SKM-1 treated with dmso at 0.1 percent for 144 hours (cell line): Measurements from ENCODE around the gene MRNIP.
A peak's percentile ranks its signal among the peaks of the same experiment; 100 is the strongest.

Experiments
- DNase-seq: peaks from one replicate; lab custom pipeline; 2025; ENCODE audit not compliant: unreplicated experiment; lab: John Stamatoyannopoulos, UW

MRNIP gene

DNA sequence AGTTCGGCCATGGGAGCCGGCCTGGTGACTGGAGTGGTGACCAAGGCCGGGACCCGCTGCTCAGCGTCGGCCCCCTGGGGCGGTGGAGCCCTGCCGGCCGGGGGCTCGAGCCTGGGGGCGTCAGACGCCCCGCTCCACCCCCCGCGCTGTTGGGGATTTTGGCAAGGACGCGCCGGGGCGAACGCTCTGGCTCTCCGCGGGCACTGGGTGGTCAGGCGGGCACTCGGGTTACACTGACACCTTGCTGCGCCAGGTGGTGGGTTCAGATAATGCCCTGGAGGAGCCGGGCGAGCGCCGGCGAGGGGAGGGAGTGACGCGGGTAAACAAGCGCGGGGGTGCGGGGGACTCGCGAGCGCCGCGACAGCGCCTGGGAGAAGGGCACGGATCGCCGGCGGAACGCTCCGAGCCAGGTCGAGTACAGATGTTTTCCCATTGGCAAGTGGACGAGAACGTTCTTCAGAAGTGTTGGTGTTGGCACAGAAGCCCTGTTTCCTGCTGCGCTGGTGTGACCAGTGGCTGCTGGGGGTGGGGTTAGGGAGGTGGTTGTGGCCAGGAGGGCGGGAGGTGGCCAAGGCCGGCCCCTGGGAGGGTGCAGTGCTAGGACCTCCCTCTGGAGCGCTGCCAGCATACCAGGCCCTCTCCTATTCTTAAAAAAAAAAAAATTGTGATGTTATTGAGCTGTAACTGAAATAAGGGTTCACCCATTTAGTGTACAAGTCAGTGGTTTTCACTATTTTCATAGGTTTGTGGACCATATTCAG, 37.1 kb downstream of the MRNIP start:
- DNase-seq, result peak; percentile 76

DNA sequence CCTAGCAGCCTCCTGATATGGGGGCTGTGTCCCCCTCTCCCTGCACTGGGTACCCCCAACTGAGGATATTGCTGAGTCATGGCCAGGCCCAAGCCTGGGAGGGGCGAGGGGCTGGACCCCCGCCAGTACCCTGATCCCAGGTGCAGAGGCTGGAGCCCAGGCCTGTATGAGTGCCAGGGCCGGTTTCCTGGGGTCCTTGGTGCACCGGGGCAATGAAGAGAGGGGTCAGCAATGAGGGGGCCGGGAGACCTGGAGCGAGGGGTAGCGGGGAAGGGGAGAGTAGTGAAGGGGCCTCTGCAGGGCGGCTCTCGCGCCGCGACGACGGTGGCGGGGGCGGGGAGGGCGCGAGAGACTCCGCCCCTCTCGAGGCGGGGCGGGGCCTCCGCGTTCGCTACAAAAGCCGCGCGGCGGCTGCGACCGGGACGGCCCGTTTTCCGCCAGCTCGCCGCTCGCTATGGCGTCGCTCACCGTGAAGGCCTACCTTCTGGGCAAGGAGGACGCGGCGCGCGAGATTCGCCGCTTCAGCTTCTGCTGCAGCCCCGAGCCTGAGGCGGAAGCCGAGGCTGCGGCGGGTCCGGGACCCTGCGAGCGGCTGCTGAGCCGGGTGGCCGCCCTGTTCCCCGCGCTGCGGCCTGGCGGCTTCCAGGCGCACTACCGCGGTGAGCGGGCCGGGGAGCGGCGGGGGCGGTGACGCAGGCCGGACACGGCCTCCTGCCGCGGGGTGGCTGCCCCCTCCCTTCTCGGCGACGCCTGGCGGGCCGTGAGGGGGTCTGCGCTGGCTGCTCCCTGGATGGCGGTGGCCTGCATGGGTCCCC, 37.9 kb downstream of the MRNIP start, which contains the start of gene SQSTM1:
TSS of gene SQSTM1 (plus strand) at position 423 of the 815 bp plus-strand sequence. CDS start at position 455, 32 bp downstream.
- peak; percentile 38 for DNase-seq

DNA sequence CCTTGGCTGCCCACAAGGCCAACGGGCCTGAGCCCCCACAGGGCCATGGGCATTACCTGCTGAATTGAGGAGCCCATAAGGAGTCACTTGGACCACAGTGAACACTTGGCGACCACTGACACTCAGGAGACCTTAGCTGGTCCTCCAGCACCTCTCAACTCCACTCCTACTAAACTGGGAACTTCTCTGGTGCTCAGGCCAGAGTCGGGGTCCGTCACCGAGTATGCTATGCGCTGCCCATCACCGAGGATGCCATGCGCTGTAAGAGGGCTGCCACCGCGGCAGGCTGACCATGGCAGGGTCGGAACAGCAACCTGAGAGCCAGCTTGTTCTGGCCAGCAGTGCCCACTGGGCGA, 38.5 kb downstream of the MRNIP start:
- DNase-seq, result no peak

DNA sequence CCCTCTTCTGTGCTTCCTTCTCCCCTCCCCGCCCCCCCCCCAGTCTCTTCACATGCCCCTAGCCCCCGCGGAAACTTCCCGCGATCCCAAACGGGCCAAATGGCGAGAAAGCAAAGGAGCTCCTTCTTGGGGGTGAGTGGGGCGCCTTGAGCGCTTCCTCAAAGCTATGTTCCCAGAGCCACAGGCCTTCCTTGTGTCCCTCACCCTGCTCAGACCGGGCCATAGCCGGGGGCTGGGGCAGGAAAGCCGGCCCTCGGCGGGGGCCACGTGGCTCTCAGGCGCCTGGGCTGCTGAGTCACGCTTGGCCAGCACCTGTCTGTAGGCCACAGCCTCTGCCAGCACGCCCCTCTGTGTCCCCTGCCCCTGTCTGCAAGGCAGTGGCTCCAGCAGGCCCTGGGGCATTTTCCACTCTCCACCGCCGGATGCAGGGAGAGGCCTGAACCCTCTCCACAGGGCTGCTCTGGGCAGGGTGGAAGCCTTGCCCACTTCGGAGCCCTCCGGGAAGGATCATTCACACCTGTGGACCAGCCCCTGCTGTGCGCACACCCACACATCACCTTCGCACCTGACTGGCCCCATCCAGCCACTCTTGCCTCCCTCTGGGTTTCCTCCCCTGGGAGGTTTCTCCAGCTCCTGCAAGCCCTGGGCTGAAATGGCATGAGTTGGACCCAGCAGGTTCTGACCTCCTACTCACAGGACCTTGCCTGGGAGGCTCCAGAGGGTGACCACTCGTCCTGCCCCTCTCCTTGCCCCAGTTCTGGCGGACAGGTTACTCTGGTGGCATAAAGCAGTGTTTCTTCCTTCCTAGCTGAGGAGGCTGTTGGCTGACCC, 39.1 kb downstream of the MRNIP start:
- peak; percentile 21 for DNase-seq

DNA sequence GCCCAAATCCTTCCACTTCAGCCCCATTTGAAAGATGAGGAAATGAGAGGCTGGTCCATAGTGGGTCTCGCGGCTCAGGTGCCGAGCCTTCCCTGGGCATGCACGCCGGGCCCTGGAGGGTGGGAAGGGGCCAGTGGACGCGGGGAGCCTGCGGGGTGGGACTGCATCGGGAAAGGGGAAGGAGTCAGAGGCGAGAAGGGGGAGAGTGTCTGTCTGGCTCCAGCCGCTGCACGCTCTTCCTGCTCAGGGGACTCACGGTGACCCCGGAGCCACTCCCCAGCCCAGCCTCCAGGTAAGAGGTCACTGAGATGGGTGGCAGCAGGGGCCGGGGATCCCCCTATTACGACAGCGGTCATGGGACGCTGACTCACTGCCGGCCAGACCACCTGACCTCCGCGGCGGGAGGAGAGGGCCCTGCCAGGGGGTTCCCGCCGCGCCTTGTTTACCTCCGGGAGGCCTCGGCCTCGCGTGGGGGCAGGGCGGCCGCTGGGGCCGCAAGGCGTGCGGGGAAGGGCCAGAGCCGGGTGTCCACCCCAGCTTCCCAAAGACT, 39.8 kb downstream of the MRNIP start:
- peak; percentile 70 for DNase-seq

DNA sequence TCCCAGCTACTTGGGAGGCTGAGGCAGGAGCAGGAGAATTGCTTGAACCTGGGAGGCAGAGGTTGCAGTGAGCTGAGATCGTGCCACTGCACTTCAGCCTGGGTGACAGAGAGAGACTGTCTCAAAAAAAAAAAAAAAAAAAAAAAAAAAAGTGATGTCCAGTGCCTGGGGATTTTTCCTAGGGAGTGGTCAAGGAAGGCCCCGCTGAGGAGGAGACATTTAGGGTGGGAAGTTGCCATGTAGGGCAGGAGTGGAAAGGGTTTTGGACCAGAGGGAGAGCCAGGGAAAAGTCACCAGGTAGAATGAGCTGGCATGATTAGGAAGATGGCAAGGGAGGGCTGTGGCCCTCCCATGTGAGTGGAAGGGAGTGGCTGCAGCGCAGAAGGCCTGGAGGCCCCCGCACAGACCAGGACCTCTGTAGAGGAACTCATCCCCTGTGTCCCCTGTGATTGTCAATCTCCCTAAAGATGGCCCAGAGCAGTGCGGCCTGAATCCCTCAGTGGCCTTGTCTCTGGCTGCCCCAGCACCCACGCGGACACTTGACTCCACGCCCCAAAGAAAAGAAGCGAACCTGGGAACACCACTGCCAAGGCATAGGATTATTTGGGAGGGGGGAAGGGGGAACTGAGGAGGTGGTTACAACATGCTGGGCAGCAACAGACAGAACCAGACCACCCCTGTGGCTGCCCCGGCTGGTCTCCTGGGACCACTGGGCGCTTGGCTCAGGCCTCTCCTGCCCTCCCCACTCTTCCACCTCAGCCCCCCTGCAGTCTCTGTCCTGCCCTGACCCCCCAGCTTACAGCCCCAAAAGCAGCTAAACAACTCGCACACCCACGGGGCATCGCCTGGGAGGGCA, 40.5 kb downstream of the MRNIP start:
- DNase-seq, result no peak

DNA sequence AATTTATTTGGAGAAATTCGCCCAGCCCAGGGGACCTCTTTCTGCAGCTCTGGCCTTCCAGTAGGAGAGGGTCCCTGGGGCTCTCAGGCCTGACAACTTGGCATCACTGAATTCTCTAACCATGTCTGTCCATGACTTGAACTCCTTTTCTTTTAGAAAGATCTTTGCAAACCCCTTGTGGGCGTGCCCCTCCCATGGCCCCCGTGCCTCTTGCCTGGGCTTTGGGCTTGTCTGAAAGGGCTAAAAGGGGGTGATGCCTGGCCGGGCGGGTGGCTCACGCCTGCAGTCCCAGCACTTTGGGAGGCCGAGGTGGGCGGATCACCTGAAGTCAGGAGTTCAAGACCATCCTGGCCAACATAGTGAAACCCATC, 41.2 kb downstream of the MRNIP start:
- no peak for DNase-seq

DNA sequence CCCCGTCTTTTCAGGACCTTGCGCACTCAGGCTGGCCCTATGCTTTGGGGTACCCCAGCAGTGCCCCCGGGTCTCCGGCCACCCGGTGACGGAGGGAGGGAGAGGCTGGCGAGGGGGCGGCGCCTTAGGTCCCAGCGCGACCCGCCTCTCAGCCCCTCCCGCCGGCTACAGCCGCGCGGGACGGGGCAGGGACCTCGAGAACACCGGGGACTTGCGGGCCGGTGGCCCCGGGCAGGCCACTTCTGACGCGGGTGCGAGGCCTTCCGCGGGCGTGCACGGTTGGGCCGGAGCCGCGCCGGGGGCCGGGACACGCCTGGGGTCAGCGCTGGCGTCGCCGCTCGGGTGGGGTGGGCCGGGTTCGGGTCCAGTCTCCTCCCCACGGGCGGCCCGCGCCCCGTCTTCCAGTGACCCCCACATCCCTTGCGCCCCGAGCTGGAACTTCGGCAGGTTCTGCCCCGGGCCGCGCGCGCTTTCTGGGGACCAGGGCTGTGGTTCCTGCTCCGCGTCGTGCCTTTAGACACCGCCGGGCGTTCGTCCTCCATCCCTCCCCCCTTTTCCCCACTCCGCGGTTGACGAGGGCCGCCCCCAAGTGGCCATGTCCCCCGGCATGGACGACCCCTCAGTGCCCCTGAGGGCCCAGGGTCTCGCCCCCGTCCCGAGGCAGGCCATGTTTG, 41.7 kb downstream of the MRNIP start:
- DNase-seq, result no peak

DNA sequence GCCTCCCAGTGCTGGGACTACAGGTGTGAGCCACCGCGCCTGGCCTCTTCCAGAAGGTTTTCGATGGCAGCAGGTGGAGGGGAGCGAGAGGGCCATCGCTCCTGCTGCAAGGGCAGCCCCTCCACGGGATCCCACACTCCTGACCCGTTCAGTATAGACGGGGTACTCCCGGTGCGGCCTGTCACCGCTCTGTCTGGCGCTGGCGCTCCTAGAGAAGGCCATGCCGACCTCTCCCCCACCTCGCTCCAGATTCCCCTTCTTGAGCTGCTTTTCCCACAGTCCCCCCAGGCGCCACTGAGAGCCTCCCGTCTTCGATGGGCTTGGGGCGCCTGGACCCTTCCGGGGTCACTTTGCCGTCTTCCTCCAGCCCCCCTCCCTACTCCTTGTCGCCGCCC, 42.2 kb downstream of the MRNIP start:
- DNase-seq, result no peak

DNA sequence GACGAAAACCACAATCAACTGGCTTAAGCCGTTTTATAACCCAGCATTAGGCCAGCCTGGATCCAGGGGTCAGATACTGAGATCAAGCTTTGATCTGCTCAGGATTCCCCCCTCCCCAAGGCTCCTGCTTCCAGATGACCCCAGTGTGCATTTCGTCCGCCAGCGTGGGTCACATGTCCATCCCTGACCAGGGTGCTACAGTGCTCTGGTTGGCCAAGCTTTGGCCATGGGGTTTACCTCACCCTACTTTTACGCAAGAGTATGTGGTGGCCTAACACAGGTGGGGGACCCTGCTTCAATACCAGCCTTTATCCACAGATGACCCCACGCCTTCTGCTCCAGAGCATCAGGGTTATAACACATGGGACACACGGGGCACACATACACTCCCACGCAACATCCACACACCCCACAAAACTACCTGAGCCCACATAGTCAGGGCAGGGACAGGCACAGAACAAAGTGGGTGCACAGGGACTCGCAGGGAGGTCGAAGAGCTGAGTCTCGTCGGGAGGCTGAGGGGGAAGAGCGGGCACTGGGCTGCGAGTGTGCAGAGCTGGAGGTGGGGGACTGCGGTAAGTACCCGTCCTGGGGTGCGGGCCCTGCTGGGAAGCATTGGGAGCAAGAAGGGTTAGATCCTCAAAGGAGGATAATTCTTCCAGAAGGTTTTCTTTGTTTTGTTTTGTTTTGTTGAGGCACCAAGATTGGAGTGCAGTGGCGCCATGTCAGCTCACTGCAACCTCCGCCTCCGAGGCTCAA, 42.9 kb downstream of the MRNIP start:
- DNase-seq, result no peak

DNA sequence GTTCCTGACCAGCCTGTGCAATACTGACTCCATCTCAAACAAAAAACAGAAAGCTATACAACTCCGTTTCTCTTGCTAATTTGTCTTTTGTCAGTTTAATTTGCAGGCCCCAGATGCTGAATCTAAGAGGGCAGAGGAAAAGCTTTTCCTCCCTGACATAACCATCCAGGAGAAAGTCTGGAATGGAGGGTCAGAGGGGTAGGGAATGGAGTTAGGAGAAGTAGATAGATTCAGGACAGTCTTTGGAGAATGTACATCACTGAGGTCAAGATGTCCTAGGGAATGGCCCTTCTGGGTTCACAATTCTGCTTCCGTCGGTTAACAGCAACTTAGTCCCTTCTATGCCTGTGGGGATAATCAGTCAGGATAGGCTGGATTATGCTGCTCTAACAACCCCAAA, 44.5 kb downstream of the MRNIP start:
- DNase-seq, result no peak

DNA sequence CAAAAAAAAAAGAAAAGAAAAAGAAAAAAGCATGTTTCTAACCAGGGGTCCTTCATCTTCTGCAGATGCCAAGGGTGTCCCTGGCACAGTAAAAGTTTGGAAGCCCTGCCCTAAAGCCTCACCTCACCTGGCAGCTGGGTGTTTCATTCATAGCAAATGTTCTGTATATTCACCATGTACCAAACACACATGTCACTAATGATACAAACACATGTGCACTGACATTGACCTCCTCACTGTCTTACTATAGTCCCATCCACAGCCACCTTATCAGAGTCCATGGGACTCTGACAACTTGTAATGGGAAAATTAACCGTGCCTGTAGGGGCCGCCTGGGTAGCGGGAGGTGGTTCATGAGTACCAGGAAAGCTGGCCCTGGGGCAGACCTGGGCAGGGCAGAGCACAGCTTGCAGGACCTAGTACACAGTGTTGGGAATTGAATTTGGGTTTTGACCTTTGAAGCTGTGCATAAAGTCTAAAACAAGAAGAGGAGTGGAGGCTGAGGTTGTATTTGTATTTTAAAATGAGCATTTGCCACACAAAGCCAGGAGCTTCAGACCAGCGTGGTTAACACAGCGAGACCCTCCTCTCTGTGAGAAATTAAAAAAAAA, 45.5 kb downstream of the MRNIP start:
- no peak for DNase-seq

DNA sequence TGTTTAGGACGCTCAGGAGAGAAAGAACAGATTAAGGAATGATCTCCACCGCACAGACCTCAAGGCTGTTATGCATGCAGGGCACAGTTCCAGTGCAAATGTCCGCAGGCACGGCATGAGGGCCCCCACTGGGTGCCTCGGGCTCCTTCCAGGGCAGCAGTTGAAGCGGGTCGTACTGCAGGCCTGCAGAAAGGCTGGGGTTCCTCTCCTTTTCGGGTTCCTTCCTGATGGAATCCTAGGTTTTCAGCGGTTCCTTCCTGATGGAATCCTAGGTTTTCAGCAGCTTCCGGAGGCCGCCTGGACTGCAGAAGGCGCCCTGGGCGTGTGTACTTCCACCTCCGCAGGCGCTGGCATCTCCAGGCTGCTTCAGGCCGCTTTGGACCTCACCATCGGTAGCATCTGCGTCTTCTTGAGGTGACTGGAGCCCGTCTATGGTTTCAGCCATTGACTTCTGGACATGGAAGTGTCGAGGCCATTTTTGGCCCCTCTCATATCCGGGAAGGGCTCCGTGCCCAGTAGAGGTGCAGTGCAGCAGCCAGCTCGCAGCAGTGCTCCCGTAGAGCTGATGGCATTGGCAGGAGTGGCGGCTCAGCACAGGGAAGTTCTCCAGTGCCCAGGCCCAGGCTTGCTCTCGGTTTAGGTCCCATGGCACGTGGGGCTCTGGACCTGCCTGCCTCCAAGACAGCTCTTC, 46.3 kb downstream of the MRNIP start:
- DNase-seq, result no peak

DNA sequence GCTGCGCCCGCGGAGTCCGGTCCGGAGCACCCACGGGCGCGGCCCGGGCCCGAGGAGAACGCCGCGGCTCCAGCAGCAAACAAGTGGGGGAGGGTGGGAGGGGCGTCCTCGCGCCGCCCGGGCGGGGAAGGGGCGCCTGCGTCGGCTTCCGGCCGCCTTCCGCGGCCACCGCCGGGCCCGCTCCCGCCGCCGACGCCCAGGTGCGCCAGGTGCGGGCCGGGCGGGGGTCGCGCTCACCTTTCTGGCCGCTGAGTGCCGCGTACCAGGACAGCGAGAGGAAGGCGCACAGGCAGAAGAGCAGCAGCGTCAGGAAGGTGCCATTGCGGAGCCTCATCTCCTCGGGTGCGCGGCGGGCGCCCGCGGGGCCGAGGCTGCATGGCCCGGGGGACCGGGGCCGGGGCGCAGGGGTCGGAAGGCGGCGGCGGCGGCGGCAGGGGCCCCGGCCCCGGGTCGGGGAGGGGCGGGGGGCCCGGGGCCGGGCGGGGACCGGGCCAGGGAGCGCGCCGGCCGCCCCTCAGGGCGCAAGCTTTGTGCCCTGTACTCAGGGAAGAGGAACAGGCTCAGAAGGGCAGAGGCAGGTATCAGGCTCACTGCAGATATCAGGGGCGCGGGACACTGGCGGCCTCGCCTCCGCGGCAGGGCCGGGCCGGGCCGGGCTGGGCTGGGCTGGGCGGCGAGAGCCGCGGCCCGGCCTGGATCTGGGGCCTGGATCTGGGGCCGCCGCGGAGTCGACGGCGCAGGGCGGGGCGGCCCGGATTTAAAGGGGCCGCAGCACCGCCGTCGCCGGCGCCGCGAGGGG, 52.2 kb downstream of the MRNIP start, which contains the start of gene MGAT4B:
TSS of gene MGAT4B (minus strand) at position 617 of the 799 bp plus-strand sequence. CDS start at position 334, 283 bp downstream.
- peak; percentile 69 for DNase-seq

DNA sequence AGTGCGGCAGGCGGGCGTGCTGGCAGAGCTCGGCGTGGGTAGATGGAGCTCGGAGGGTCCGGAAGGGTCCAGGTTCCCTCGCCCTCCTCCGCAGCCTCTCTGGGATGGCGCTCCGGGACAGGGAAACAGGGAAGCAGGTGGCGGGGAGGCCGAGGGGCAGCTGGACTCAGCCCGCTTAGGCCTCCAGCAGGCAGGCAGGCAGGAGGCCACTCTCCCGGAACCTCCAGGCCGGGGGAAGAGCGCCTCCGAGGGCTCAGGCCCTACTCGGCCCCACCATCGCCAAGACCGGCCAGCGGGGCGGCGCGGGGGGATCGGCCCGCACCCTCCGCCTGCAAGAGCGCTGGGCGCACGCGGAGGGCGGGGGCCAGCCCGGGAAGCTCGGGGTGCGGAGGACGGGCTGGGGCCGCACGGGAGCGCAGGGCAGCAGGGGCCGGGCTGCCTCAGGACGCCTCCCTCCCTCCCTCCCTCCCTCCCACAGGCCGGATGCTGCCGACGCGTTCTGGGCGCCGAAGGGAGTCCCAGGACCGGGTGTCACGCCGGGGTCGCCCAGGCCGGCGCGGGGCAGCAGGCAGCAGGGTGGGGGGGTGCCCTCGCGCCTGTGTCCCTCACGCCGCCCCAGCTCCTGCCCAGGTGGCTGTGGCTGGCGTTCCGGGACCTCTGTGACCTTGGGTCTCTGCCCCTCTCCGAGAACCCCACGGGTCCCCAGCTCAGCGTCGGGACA, 52.9 kb downstream of the MRNIP start:
- no peak for DNase-seq

DNA sequence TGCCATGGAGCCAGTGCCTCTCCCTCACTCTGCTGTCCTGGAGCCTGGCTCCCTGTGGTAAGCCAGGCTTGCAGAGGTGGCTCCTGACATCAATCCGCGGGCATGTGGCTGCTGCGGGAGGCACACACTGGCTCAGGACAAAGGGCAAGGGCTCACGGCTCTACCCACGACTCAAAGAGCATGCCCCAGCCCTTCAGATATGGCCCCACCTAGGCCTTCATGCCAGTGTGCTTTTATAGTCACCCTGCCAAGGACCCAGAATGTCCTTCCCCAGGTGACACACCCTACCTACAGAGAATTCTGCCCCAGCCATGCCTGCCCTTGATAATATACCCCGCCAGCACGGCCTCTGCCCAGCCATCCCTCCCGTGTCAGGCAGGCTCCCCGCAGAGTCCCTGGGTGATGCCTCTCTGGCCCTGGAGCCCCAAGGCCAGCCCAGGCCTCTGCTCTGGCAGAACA, 53.5 kb downstream of the MRNIP start:
- no peak for DNase-seq
